ENCODE results near the gene PTER. TPM values are rescaled to one million over a fixed set of nuclear protein-coding genes. Genes with fewer than 3 reads are reported as not detected.

PTER gene
- total RNA-seq, 1 donor from 2014 or later: 2.5 TPM

- H3K9ac ChIP-seq (ENCODE audit: low read length): no peak overlapping the region
- H3K4me3 ChIP-seq (ENCODE audit: insufficient read depth, low read depth, low read length): no peak overlapping the region
- no peak overlapping the region for H3K4me2 ChIP-seq (ENCODE audit: low read length)
- no peak for DNase-seq (ENCODE audit: low read depth)
- no peaks in the 10 kb centered on the region for H3K79me2 ChIP-seq (ENCODE audit: insufficient read depth, low read length)
- FAIRE-seq: no peak
- H3K4me1 ChIP-seq (ENCODE audit: insufficient read depth, low read length): no peaks in the 10 kb centered on the region
- no peaks in the 10 kb centered on the region for H4K20me1 ChIP-seq (ENCODE audit: insufficient read depth, low read length)
- no peak overlapping the region for H3K4me3 Mint-ChIP-seq (ENCODE audit: unreplicated experiment)
- no peaks in the 10 kb centered on the region for H3K9me3 ChIP-seq (ENCODE audit: insufficient read depth, low read depth, low read length)
- H3K27ac Mint-ChIP-seq (ENCODE audit: unreplicated experiment): no peak overlapping the region
- TF ChIP-seq, protein P1, sequence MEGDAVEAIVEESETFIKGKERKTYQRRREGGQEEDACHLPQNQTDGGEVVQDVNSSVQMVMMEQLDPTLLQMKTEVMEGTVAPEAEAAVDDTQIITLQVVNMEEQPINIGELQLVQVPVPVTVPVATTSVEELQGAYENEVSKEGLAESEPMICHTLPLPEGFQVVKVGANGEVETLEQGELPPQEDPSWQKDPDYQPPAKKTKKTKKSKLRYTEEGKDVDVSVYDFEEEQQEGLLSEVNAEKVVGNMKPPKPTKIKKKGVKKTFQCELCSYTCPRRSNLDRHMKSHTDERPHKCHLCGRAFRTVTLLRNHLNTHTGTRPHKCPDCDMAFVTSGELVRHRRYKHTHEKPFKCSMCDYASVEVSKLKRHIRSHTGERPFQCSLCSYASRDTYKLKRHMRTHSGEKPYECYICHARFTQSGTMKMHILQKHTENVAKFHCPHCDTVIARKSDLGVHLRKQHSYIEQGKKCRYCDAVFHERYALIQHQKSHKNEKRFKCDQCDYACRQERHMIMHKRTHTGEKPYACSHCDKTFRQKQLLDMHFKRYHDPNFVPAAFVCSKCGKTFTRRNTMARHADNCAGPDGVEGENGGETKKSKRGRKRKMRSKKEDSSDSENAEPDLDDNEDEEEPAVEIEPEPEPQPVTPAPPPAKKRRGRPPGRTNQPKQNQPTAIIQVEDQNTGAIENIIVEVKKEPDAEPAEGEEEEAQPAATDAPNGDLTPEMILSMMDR (IDR thresholded peaks at IDR 0.05; ENCODE audit: insufficient read depth, low read depth, low read length): no peak
- no peak for TF ChIP-seq EZH2 (IDR thresholded peaks at IDR 0.05; ENCODE audit: insufficient read depth, low read length)
- H3K9me3 Mint-ChIP-seq (ENCODE audit: unreplicated experiment): no peaks in the 10 kb centered on the region
- no peaks in the 10 kb centered on the region for H3K36me3 ChIP-seq (ENCODE audit: insufficient read depth, low read length)
- H2AFZ ChIP-seq (ENCODE audit: low read depth, low read length): no peak overlapping the region
- H3K27me3 ChIP-seq (ENCODE audit: insufficient read depth, low read length): no peaks in the 10 kb centered on the region
- no peaks in the 10 kb centered on the region for H3K36me3 Mint-ChIP-seq (ENCODE audit: low read depth, unreplicated experiment)
- H3K4me1 Mint-ChIP-seq (ENCODE audit: low read depth, unreplicated experiment): peaks cover 6% of the 10 kb centered on the region
- no peak overlapping the region for H3K27ac ChIP-seq (ENCODE audit: low read depth, low read length)
- peaks cover 3% of the 10 kb centered on the region for H3K27me3 Mint-ChIP-seq (ENCODE audit: low read depth, unreplicated experiment)
These were observed 57.2 kb downstream of the PTER start for GRCh38 chr10:16493884-16494536.

DNA sequence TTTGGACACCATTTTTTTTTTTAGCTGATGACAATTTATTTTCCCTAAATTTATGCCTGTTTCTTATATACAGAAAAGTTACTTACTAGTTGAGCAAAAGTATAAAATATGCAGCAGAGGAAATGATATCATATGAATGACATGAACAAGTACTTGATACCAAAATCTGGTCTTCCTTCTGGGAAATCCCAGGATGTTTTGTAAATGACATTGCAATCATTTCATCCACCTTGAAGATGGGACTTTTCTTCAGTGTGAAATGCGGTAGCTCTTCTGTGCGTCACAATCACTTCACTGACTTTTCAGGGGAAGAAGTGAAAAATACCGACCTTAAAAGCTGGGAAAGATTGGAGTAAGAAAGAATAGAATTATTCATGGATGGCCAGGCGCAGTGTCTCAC is 61.1 kb downstream of the PTER start:
- H3K27me3 ChIP-seq (ENCODE audit: insufficient read depth, low read length): no peaks in the 10 kb centered on the region
- no peaks in the 10 kb centered on the region for H3K36me3 ChIP-seq (ENCODE audit: insufficient read depth, low read length)
- no peaks in the 10 kb centered on the region for H3K4me1 ChIP-seq (ENCODE audit: insufficient read depth, low read length)
- H2AFZ ChIP-seq (ENCODE audit: low read depth, low read length): no peak overlapping the region
- no peaks in the 10 kb centered on the region for H3K9me3 Mint-ChIP-seq (ENCODE audit: unreplicated experiment)
- no peak overlapping the region for H3K4me3 Mint-ChIP-seq (ENCODE audit: unreplicated experiment)
- H3K4me1 Mint-ChIP-seq (ENCODE audit: low read depth, unreplicated experiment): peaks cover 6% of the 10 kb centered on the region
- no peak overlapping the region for H3K4me2 ChIP-seq (ENCODE audit: low read length)
- no peak overlapping the region for H3K4me3 ChIP-seq (ENCODE audit: insufficient read depth, low read depth, low read length)
- no peaks in the 10 kb centered on the region for H4K20me1 ChIP-seq (ENCODE audit: insufficient read depth, low read length)
- no peaks in the 10 kb centered on the region for H3K79me2 ChIP-seq (ENCODE audit: insufficient read depth, low read length)
- peaks cover 3% of the 10 kb centered on the region for H3K27me3 Mint-ChIP-seq (ENCODE audit: low read depth, unreplicated experiment)
- H3K27ac Mint-ChIP-seq (ENCODE audit: unreplicated experiment): no peak overlapping the region
- no peaks in the 10 kb centered on the region for H3K36me3 Mint-ChIP-seq (ENCODE audit: low read depth, unreplicated experiment)
- FAIRE-seq (no peak), DNase-seq (ENCODE audit: low read depth) (no peak)
- no peaks in the 10 kb centered on the region for H3K9me3 ChIP-seq (ENCODE audit: insufficient read depth, low read depth, low read length)
- no peak overlapping the region for H3K27ac ChIP-seq (ENCODE audit: low read depth, low read length)
- no peak for TF ChIP-seq EZH2 (IDR thresholded peaks at IDR 0.05; ENCODE audit: insufficient read depth, low read length)
- TF ChIP-seq, protein P1 (IDR thresholded peaks at IDR 0.05; ENCODE audit: insufficient read depth, low read depth, low read length): no peak
- H3K9ac ChIP-seq (ENCODE audit: low read length): no peak overlapping the region

- no peak overlapping the region for H2AFZ ChIP-seq (ENCODE audit: low read depth, low read length)
- Mint-ChIP-seq H3K4me3 (ENCODE audit: unreplicated experiment) (no peak overlapping the region), H3K4me1 (ENCODE audit: low read depth, unreplicated experiment) (peaks cover 5% of the 10 kb centered on the region), H3K27me3 (ENCODE audit: low read depth, unreplicated experiment) (no peaks in the 10 kb centered on the region), H3K36me3 (ENCODE audit: low read depth, unreplicated experiment) (no peaks in the 10 kb centered on the region), H3K27ac (ENCODE audit: unreplicated experiment) (no peak overlapping the region), H3K9me3 (ENCODE audit: unreplicated experiment) (no peaks in the 10 kb centered on the region)
- H3K9me3 ChIP-seq (ENCODE audit: insufficient read depth, low read depth, low read length): no peaks in the 10 kb centered on the region
- no peaks in the 10 kb centered on the region for H3K27me3 ChIP-seq (ENCODE audit: insufficient read depth, low read length)
- no peaks in the 10 kb centered on the region for H3K36me3 ChIP-seq (ENCODE audit: insufficient read depth, low read length)
- no peak overlapping the region for H3K4me3 ChIP-seq (ENCODE audit: insufficient read depth, low read depth, low read length)
- FAIRE-seq (no peak), DNase-seq (ENCODE audit: low read depth) (no peak)
- no peak overlapping the region for H3K9ac ChIP-seq (ENCODE audit: low read length)
- no peak overlapping the region for H3K27ac ChIP-seq (ENCODE audit: low read depth, low read length)
- no peaks in the 10 kb centered on the region for H4K20me1 ChIP-seq (ENCODE audit: insufficient read depth, low read length)
- H3K79me2 ChIP-seq (ENCODE audit: insufficient read depth, low read length): no peaks in the 10 kb centered on the region
- no peaks in the 10 kb centered on the region for H3K4me1 ChIP-seq (ENCODE audit: insufficient read depth, low read length)
- H3K4me2 ChIP-seq (ENCODE audit: low read length): no peak overlapping the region
- TF ChIP-seq, protein P1 (IDR thresholded peaks at IDR 0.05; ENCODE audit: insufficient read depth, low read depth, low read length): no peak
- no peak for TF ChIP-seq EZH2 (IDR thresholded peaks at IDR 0.05; ENCODE audit: insufficient read depth, low read length)
These were observed 68.4 kb downstream of the PTER start for GRCh38 chr10:16505161-16505560.

Data from astrocyte (in vitro differentiated cells and primary cell).